ENCODE data around the gene KDM2A. TPM values are rescaled to one million over a fixed set of nuclear protein-coding genes. Genes with fewer than 3 reads are reported as not detected.

Gene KDM2A
- total and polyA plus RNA-seq, 9 donors, result 32.1 to 65.0 (median 54.2) TPM

GRCh38 chr11:67282876-67283371, 163.9 kb downstream of the KDM2A start:
- H3K36me3 ChIP-seq (ENCODE audit: control insufficient read depth, insufficient read depth, low read length), result peaks cover 92% of the 10 kb centered on the region
- no peak for DNase-seq
- no peaks in the 10 kb centered on the region for H3K9me3 ChIP-seq (replicated peaks; ENCODE audit: control insufficient read depth, low read depth, low read length)
- no peaks in the 10 kb centered on the region for H3K27me3 ChIP-seq (ENCODE audit: control insufficient read depth, insufficient read depth, low read length)
- H3K27ac ChIP-seq (ENCODE audit: low read length), result no peak overlapping the region
- peaks cover 39% of the 10 kb centered on the region for H3K4me1 ChIP-seq (ENCODE audit: control insufficient read depth, insufficient read depth, low read length)
- H3K4me3 ChIP-seq (ENCODE audit: low read length), result no peak overlapping the region
- WGBS (ENCODE audit: insufficient coverage), result 85% methylated on average over 9 of the region's 11 CpGs

GRCh38 chr11:67283481-67283963, 164.5 kb downstream of the KDM2A start:
- Histone ChIP-seq H3K27ac (ENCODE audit: low read length) (peak overlapping the region; percentile 7), H3K4me1 (ENCODE audit: control insufficient read depth, insufficient read depth, low read length) (peaks cover 38% of the 10 kb centered on the region), H3K4me3 (ENCODE audit: low read length) (no peak overlapping the region), H3K27me3 (ENCODE audit: control insufficient read depth, insufficient read depth, low read length) (no peaks in the 10 kb centered on the region), H3K36me3 (ENCODE audit: control insufficient read depth, insufficient read depth, low read length) (peaks cover 86% of the 10 kb centered on the region), H3K9me3 (replicated peaks; ENCODE audit: control insufficient read depth, low read depth, low read length) (no peaks in the 10 kb centered on the region)
- DNase-seq, result no peak
- WGBS (ENCODE audit: insufficient coverage), result 81% methylated on average over 9 of the region's 13 CpGs

GRCh38 chr11:67284811-67285540, 165.9 kb downstream of the KDM2A start:
- H3K4me1 ChIP-seq (ENCODE audit: control insufficient read depth, insufficient read depth, low read length), result peaks cover 37% of the 10 kb centered on the region
- 82% methylated on average over 34 of the region's 45 CpGs for WGBS (ENCODE audit: insufficient coverage)
- no peak for DNase-seq
- H3K9me3 ChIP-seq (replicated peaks; ENCODE audit: control insufficient read depth, low read depth, low read length), result no peaks in the 10 kb centered on the region
- no peak overlapping the region for H3K27ac ChIP-seq (ENCODE audit: low read length)
- no peak overlapping the region for H3K4me3 ChIP-seq (ENCODE audit: low read length)
- H3K36me3 ChIP-seq (ENCODE audit: control insufficient read depth, insufficient read depth, low read length), result peaks cover 72% of the 10 kb centered on the region
- no peaks in the 10 kb centered on the region for H3K27me3 ChIP-seq (ENCODE audit: control insufficient read depth, insufficient read depth, low read length)

GRCh38 chr11:67285541-67286498, 166.8 kb downstream of the KDM2A start:
- peaks cover 37% of the 10 kb centered on the region for H3K4me1 ChIP-seq (ENCODE audit: control insufficient read depth, insufficient read depth, low read length)
- H3K27ac ChIP-seq (ENCODE audit: low read length), result no peak overlapping the region
- no peak for DNase-seq
- H3K27me3 ChIP-seq (ENCODE audit: control insufficient read depth, insufficient read depth, low read length), result no peaks in the 10 kb centered on the region
- no peaks in the 10 kb centered on the region for H3K9me3 ChIP-seq (replicated peaks; ENCODE audit: control insufficient read depth, low read depth, low read length)
- 82% methylated on average over 23 of the region's 39 CpGs for WGBS (ENCODE audit: insufficient coverage)
- peaks cover 71% of the 10 kb centered on the region for H3K36me3 ChIP-seq (ENCODE audit: control insufficient read depth, insufficient read depth, low read length)
- no peak overlapping the region for H3K4me3 ChIP-seq (ENCODE audit: low read length)

- peaks cover 69% of the 10 kb centered on the region for H3K36me3 ChIP-seq (ENCODE audit: control insufficient read depth, insufficient read depth, low read length)
- peak overlapping the region; percentile 97 for H3K27ac ChIP-seq (ENCODE audit: low read length)
- peaks cover 42% of the 10 kb centered on the region for H3K4me1 ChIP-seq (ENCODE audit: control insufficient read depth, insufficient read depth, low read length)
- H3K9me3 ChIP-seq (replicated peaks; ENCODE audit: control insufficient read depth, low read depth, low read length), result no peaks in the 10 kb centered on the region
- no peak for DNase-seq
- 52% methylated on average over 3 of the region's 8 CpGs for WGBS (ENCODE audit: insufficient coverage)
- H3K4me3 ChIP-seq (ENCODE audit: low read length), result no peak overlapping the region
- no peaks in the 10 kb centered on the region for H3K27me3 ChIP-seq (ENCODE audit: control insufficient read depth, insufficient read depth, low read length)
These were observed 167.7 kb downstream of the KDM2A start for GRCh38 chr11:67286621-67287333.

GRCh38 chr11:67287355-67288197, 168.5 kb downstream of the KDM2A start:
- H3K4me3 ChIP-seq (ENCODE audit: low read length), result peak overlapping the region; percentile 84
- peaks cover 69% of the 10 kb centered on the region for H3K36me3 ChIP-seq (ENCODE audit: control insufficient read depth, insufficient read depth, low read length)
- H3K27ac ChIP-seq (ENCODE audit: low read length), result peak overlapping the region; percentile 97
- no peak for DNase-seq
- H3K9me3 ChIP-seq (replicated peaks; ENCODE audit: control insufficient read depth, low read depth, low read length), result no peaks in the 10 kb centered on the region
- no peaks in the 10 kb centered on the region for H3K27me3 ChIP-seq (ENCODE audit: control insufficient read depth, insufficient read depth, low read length)
- 62% methylated on average over 14 of the region's 14 CpGs for WGBS (ENCODE audit: insufficient coverage)
- H3K4me1 ChIP-seq (ENCODE audit: control insufficient read depth, insufficient read depth, low read length), result peaks cover 46% of the 10 kb centered on the region

- Histone ChIP-seq H3K4me3 (ENCODE audit: low read length) (peak overlapping the region; percentile 84), H3K27ac (ENCODE audit: low read length) (peak overlapping the region; percentile 97), H3K9me3 (replicated peaks; ENCODE audit: control insufficient read depth, low read depth, low read length) (no peaks in the 10 kb centered on the region), H3K27me3 (ENCODE audit: control insufficient read depth, insufficient read depth, low read length) (no peaks in the 10 kb centered on the region), H3K36me3 (ENCODE audit: control insufficient read depth, insufficient read depth, low read length) (peaks cover 63% of the 10 kb centered on the region), H3K4me1 (ENCODE audit: control insufficient read depth, insufficient read depth, low read length) (peaks cover 46% of the 10 kb centered on the region)
- WGBS (ENCODE audit: insufficient coverage), result 8% methylated on average over 2 of the region's 4 CpGs
- no peak for DNase-seq
These were observed 169.1 kb downstream of the KDM2A start for GRCh38 chr11:67288198-67288451.

- peak overlapping the region; percentile 97 for H3K27ac ChIP-seq (ENCODE audit: low read length)
- H3K4me1 ChIP-seq (ENCODE audit: control insufficient read depth, insufficient read depth, low read length), result peaks cover 44% of the 10 kb centered on the region
- DNase-seq, result peak; percentile 95
- no peaks in the 10 kb centered on the region for H3K9me3 ChIP-seq (replicated peaks; ENCODE audit: control insufficient read depth, low read depth, low read length)
- H3K4me3 ChIP-seq (ENCODE audit: low read length), result peak overlapping the region; percentile 84
- WGBS (ENCODE audit: insufficient coverage), result under 1% methylated on average over 72 of the region's 87 CpGs
- H3K27me3 ChIP-seq (ENCODE audit: control insufficient read depth, insufficient read depth, low read length), result no peaks in the 10 kb centered on the region
- peaks cover 61% of the 10 kb centered on the region for H3K36me3 ChIP-seq (ENCODE audit: control insufficient read depth, insufficient read depth, low read length)
These were observed 169.6 kb downstream of the KDM2A start for GRCh38 chr11:67288452-67289225.

GRCh38 chr11:67289226-67289650, 170.2 kb downstream of the KDM2A start, which contains the start of gene ANKRD13D:
TSS of gene ANKRD13D (plus strand) at chr11:67289303. CDS start at chr11:67289461, 158 bp downstream.
- no peak for DNase-seq
- Histone ChIP-seq H3K36me3 (ENCODE audit: control insufficient read depth, insufficient read depth, low read length) (peaks cover 55% of the 10 kb centered on the region), H3K9me3 (replicated peaks; ENCODE audit: control insufficient read depth, low read depth, low read length) (no peaks in the 10 kb centered on the region), H3K4me1 (ENCODE audit: control insufficient read depth, insufficient read depth, low read length) (peaks cover 42% of the 10 kb centered on the region), H3K27me3 (ENCODE audit: control insufficient read depth, insufficient read depth, low read length) (no peaks in the 10 kb centered on the region), H3K27ac (ENCODE audit: low read length) (peak within 1 kb of the TSS; percentile 97), H3K4me3 (ENCODE audit: low read length) (peak within 1 kb of the TSS; percentile 84)
- WGBS (ENCODE audit: insufficient coverage), result under 1% methylated on average over 46 of the region's 56 CpGs
